Neuronal stem cell (in vitro differentiated cells): ENCODE data around the gene WNT9A.

Experiments
- DNase-seq: peaks from one replicate; pipeline ENCODE4 v3.0.0-alpha.2; 2013; ENCODE audit warnings: low spot score
- H2AFZ ChIP-seq: one replicate; pipeline ENCODE4 v1.6.1; 2013; ENCODE audit warnings: mild to moderate bottlenecking, low read length, inconsistent platforms
- H2AK5ac ChIP-seq: 2 replicates; pipeline ENCODE4 v1.6.1; 2013; ENCODE audit warnings: low read depth, mild to moderate bottlenecking, inconsistent platforms, low read length, moderate library complexity, mixed read lengths
- H2BK120ac ChIP-seq: 2 replicates; pipeline ENCODE4 v1.6.1; 2013; ENCODE audit warnings: low read depth, mild to moderate bottlenecking, inconsistent platforms, low read length, moderate library complexity, mixed read lengths
- H2BK12ac ChIP-seq: one replicate; pipeline ENCODE4 v1.6.1; 2013; ENCODE audit warnings: low read length, inconsistent platforms
- H2BK15ac ChIP-seq: 2 replicates; pipeline ENCODE4 v1.6.1; 2013; ENCODE audit warnings: mild to moderate bottlenecking, low read length, inconsistent platforms, mixed read lengths
- H2BK5ac ChIP-seq: one replicate; pipeline ENCODE4 v1.6.1; 2013; ENCODE audit warnings: inconsistent platforms, mild to moderate bottlenecking, low read length, moderate library complexity
- H3K14ac ChIP-seq: one replicate; pipeline ENCODE4 v1.6.1; 2013; ENCODE audit warnings: low read length, inconsistent platforms
- H3K18ac ChIP-seq: 2 replicates; pipeline ENCODE4 v1.6.1; 2013; ENCODE audit warnings: low read length, inconsistent platforms
- H3K23ac ChIP-seq: 2 replicates; pipeline ENCODE4 v1.6.1; 2013; ENCODE audit warnings: low read depth, mild to moderate bottlenecking, mixed read lengths, low read length, inconsistent platforms; ENCODE audit not compliant: poor library complexity
- H3K27ac ChIP-seq: replicated peaks from 3 replicates; pipeline ENCODE4 v1.5.1; 2013; ENCODE audit warnings: low read length, inconsistent platforms
- H3K27me3 ChIP-seq, 3 experiments: 2 replicates each; pipeline ENCODE4 v1.6.1; 2013; ENCODE audit warnings: low read length in 3 of 3, mild to moderate bottlenecking in 2 of 3, inconsistent platforms in 1 of 3, low read depth in 1 of 3, mixed read lengths in 1 of 3, moderate library complexity in 1 of 3; ENCODE audit not compliant: control insufficient read depth in 3 of 3, insufficient read depth in 3 of 3
- H3K36me3 ChIP-seq, 2 donors: replicated peaks in 1 of 2; 2 replicates each; pipeline ENCODE4 v1.6.1; 2013; ENCODE audit warnings: low read length in 2 of 2; ENCODE audit not compliant: control insufficient read depth in 2 of 2, insufficient read depth in 2 of 2
- H3K4ac ChIP-seq: 2 replicates; pipeline ENCODE4 v1.6.1; 2013; ENCODE audit warnings: inconsistent platforms, mild to moderate bottlenecking, low read length, moderate library complexity
- H3K4me1 ChIP-seq, 2 donors: 1 replicate in 1 of 2; 2 replicates in 1 of 2; pipeline ENCODE4 v1.6.1; 2013; ENCODE audit warnings: low read length in 2 of 2, low read depth in 1 of 2; ENCODE audit not compliant: control insufficient read depth in 2 of 2, insufficient read depth in 1 of 2
- H3K4me2 ChIP-seq: one replicate; pipeline ENCODE4 v1.6.1; 2013; ENCODE audit warnings: mild to moderate bottlenecking, low read length, inconsistent platforms; ENCODE audit not compliant: insufficient read depth, poor library complexity, severe bottlenecking
- H3K4me3 ChIP-seq, 2 donors: 2 replicates each; pipeline ENCODE4 v1.5.1; 2013; ENCODE audit warnings: low read length in 2 of 2, mild to moderate bottlenecking in 2 of 2, inconsistent platforms in 1 of 2, moderate library complexity in 1 of 2
- H3K79me1 ChIP-seq: one replicate; pipeline ENCODE4 v1.6.1; 2013; ENCODE audit warnings: low read depth, mild to moderate bottlenecking, inconsistent platforms, low read length, moderate library complexity
- H3K9ac ChIP-seq: one replicate; pipeline ENCODE4 v1.6.1; 2013; ENCODE audit warnings: mild to moderate bottlenecking, low read depth, low read length, inconsistent platforms; ENCODE audit not compliant: poor library complexity
- H3K9me3 ChIP-seq, 2 donors: replicated peaks in 1 of 2; 2 replicates each; pipeline versions ENCODE3 to v1.6.1; 2013; ENCODE audit warnings: low read length in 2 of 2, mild to moderate bottlenecking in 2 of 2, inconsistent platforms in 1 of 2, low read depth in 1 of 2, mixed read lengths in 1 of 2, moderate library complexity in 1 of 2; ENCODE audit not compliant: control insufficient read depth in 2 of 2, insufficient read depth in 1 of 2
- H4K8ac ChIP-seq: one replicate; pipeline ENCODE4 v1.6.1; 2013; ENCODE audit warnings: low read depth, mild to moderate bottlenecking, inconsistent platforms, low read length, moderate library complexity
- H4K91ac ChIP-seq: one replicate; pipeline ENCODE4 v1.6.1; 2013; ENCODE audit warnings: low read length, low read depth, mild to moderate bottlenecking, inconsistent platforms; ENCODE audit not compliant: poor library complexity
- WGBS, 2 donors: extraction: QIAGEN DNeasy Blood & Tissue Kit; methylation state at CpG; one replicate each; pipeline ENCODE4 v1.1.7; 2013; ENCODE audit warnings: missing lambda C conversion rate in 2 of 2, mixed read lengths in 1 of 2; ENCODE audit not compliant: insufficient read length in 2 of 2, insufficient replicate concordance in 1 of 2; ENCODE audit errors: extremely low coverage in 2 of 2; 5-methylcytosine and 5-hydroxymethylcytosine counted together

WNT9A gene

GRCh38 chr1:227900571-227901051 lies 47.1 kb downstream of the WNT9A start:
- Histone ChIP-seq H3K18ac (peak overlapping the region; percentile 83), H2BK15ac (peak overlapping the region; percentile 76), H3K4me1 (peaks cover 0 to 17% of the 10 kb centered on the region in 2 donors), H3K9ac (no peak overlapping the region), H4K8ac (no peak overlapping the region), H3K4me3 (no peak overlapping the region), H2BK120ac (peak overlapping the region; percentile 31), H2BK12ac (peak overlapping the region; percentile 58), H3K4ac (peak overlapping the region; percentile 76), H3K23ac (peak overlapping the region; percentile 85), H3K14ac (peak overlapping the region; percentile 56), H3K36me3 (no peaks in the 10 kb centered on the region), H3K9me3 (no peaks in the 10 kb centered on the region), H2AFZ (no peak overlapping the region), H3K4me2 (no peak overlapping the region), H3K79me1 (no peaks in the 10 kb centered on the region), H3K27ac (no peak overlapping the region), H3K27me3 (no peaks in the 10 kb centered on the region), H2BK5ac (no peak overlapping the region), H4K91ac (no peak overlapping the region), H2AK5ac (peak overlapping the region; percentile 89)
- no peak for DNase-seq
- WGBS, 2 donors, result no CpG with 5 or more reads among the region's 13 CpGs

GRCh38 chr1:227899820-227900449 lies 47.8 kb downstream of the WNT9A start:
- Histone ChIP-seq H3K4ac (no peak overlapping the region), H3K27me3 (no peaks in the 10 kb centered on the region), H2BK15ac (peak overlapping the region; percentile 76), H3K23ac (peak overlapping the region; percentile 91), H4K91ac (no peak overlapping the region), H2BK5ac (no peak overlapping the region), H4K8ac (no peak overlapping the region), H3K9ac (no peak overlapping the region), H2BK120ac (no peak overlapping the region), H3K4me3 (no peak overlapping the region), H3K4me1 (peaks cover 0 to 17% of the 10 kb centered on the region in 2 donors), H3K4me2 (no peak overlapping the region), H3K27ac (no peak overlapping the region), H3K36me3 (no peaks in the 10 kb centered on the region), H2AFZ (peak overlapping the region; percentile 45), H3K79me1 (no peaks in the 10 kb centered on the region), H3K9me3 (no peaks in the 10 kb centered on the region), H3K18ac (peak overlapping the region; percentile 24), H2AK5ac (peak overlapping the region; percentile 89), H2BK12ac (no peak overlapping the region), H3K14ac (no peak overlapping the region)
- no CpG with 5 or more reads among the region's 18 CpGs for WGBS, 2 donors
- DNase-seq, result no peak

GRCh38 chr1:227899141-227899819 lies 48.5 kb downstream of the WNT9A start:
- Histone ChIP-seq H2AFZ (peak overlapping the region; percentile 45), H3K27ac (no peak overlapping the region), H2BK15ac (peak overlapping the region; percentile 56), H2BK12ac (peak overlapping the region; percentile 58), H3K14ac (peak overlapping the region; percentile 82), H3K79me1 (no peaks in the 10 kb centered on the region), H3K4me3 (no peak overlapping the region), H2BK120ac (no peak overlapping the region), H3K18ac (peak overlapping the region; percentile 87), H2AK5ac (peak overlapping the region; percentile 81), H3K27me3 (no peaks in the 10 kb centered on the region), H4K8ac (no peak overlapping the region), H4K91ac (no peak overlapping the region), H3K9ac (peak overlapping the region; percentile 44), H3K23ac (peak overlapping the region; percentile 91), H3K4me1 (peaks cover 0 to 17% of the 10 kb centered on the region in 2 donors), H3K4ac (peak overlapping the region; percentile 32), H3K36me3 (no peaks in the 10 kb centered on the region), H2BK5ac (peak overlapping the region; percentile 75), H3K9me3 (no peaks in the 10 kb centered on the region), H3K4me2 (no peak overlapping the region)
- WGBS, 2 donors, result no CpG with 5 or more reads among the region's 12 CpGs
- DNase-seq, result no peak

GRCh38 chr1:227898502-227899140 lies 49.1 kb downstream of the WNT9A start:
- no peak overlapping the region for H3K14ac ChIP-seq
- H3K36me3 ChIP-seq, result no peaks in the 10 kb centered on the region
- DNase-seq, result no peak
- no peak overlapping the region for H2BK5ac ChIP-seq
- no peak overlapping the region for H2BK120ac ChIP-seq
- peak overlapping the region; percentile 36 for H3K23ac ChIP-seq
- no peak overlapping the region for H3K4me3 ChIP-seq
- H2BK15ac ChIP-seq, result peak overlapping the region; percentile 56
- H3K4ac ChIP-seq, result peak overlapping the region; percentile 56
- no peak overlapping the region for H3K4me2 ChIP-seq
- H3K9ac ChIP-seq, result peak overlapping the region; percentile 56
- no CpG with 5 or more reads among the region's 12 CpGs for WGBS, 2 donors
- no peaks in the 10 kb centered on the region for H3K27me3 ChIP-seq
- no peak overlapping the region for H2BK12ac ChIP-seq
- peak overlapping the region; percentile 89 for H2AK5ac ChIP-seq
- H4K91ac ChIP-seq, result peak overlapping the region; percentile 79
- H3K27ac ChIP-seq, result no peak overlapping the region
- H2AFZ ChIP-seq, result no peak overlapping the region
- H3K4me1 ChIP-seq, result peaks cover 0 to 18% of the 10 kb centered on the region in 2 donors
- H3K9me3 ChIP-seq, result no peaks in the 10 kb centered on the region
- H3K18ac ChIP-seq, result peak overlapping the region; percentile 90
- no peak overlapping the region for H4K8ac ChIP-seq
- no peaks in the 10 kb centered on the region for H3K79me1 ChIP-seq
